HG03139 (cell line): ENCODE measurements around the gene RAB11A.
A peak's percentile ranks its signal among the peaks of the same experiment; 100 is the strongest.

Experiments used
- ATAC-seq: cut with Tn5 transposase; IDR thresholded peaks from one replicate; pipeline ENCODE4 v1.9.1; 2021; ENCODE audit not compliant: unreplicated experiment

The RAB11A gene

DNA sequence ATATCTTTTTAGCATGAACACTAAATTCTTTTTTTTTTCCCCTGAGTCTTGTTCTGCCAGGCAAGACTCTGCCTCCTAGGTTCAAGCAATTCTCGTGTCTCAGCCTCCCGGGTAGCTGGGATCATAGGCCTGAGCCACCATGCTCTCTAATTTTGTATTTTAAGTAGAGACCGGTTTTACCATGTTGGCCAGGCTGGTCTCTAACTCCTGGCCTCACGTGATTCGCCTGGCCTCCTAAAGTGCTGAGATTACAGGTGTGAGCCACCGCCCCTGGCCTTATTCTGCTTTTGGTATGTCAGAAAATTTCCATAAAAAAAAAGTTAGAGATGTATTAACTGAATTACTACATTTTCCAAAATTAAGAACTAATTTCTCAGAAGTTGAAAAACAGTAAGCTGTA, 14.3 kb downstream of the RAB11A start:
- ATAC-seq: no peak

DNA sequence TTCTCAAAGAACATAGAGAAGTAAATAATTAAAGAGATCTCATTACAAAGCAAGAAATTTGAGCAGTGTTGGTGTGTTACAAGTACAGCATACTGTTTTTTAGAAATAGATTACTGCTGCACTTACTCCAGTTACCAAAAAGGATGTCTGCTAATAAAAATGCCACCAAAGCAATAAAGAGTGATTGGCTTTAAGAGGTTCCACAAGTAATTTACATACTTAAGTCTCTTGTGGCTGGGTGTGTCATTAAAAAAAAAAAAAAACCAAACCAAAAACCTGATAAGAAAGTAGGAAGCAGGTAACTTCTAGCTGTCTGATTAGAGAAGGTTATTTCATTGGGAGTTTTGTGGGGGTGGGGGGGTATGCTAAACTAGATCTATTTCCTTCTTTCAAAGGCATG, 15.2 kb downstream of the RAB11A start:
- ATAC-seq: no peak

DNA sequence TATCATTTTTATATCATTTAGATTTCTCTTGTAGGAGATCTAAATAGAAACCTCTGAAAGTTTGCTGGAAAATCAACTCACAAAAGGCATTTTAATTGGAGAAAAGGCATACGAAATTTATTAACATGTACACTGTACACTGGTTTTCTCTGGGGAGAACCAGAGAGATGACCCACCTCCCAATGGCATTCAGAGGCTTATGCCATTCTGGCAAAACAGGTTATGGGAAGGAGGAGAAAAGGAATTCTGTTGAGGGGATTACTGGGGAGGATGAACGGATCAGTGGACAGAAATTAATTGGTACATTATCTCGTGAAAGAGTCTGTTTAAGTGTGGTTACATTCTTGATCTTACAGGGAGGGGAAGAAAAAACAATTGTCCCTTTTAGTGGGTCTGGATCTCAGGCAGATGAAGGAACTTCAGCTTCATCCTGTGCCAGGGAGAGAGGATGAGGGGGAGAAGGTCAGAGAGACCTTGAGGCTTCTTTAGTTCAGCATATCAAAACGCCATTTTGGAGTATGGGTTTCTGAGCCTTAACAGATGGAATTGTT, 16.5 kb downstream of the RAB11A start:
- ATAC-seq: no peak

DNA sequence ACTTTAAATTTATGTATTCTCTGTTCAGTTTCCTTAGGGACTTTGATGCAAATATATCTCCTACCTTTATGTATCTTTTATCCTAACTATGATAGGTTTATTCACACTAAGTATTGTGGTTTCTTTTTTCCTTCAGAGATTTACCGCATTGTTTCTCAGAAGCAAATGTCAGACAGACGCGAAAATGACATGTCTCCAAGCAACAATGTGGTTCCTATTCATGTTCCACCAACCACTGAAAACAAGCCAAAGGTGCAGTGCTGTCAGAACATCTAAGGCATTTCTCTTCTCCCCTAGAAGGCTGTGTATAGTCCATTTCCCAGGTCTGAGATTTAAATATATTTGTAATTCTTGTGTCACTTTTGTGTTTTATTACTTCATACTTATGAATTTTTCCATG, 18.3 kb downstream of the RAB11A start:
- ATAC-seq: no peak

DNA sequence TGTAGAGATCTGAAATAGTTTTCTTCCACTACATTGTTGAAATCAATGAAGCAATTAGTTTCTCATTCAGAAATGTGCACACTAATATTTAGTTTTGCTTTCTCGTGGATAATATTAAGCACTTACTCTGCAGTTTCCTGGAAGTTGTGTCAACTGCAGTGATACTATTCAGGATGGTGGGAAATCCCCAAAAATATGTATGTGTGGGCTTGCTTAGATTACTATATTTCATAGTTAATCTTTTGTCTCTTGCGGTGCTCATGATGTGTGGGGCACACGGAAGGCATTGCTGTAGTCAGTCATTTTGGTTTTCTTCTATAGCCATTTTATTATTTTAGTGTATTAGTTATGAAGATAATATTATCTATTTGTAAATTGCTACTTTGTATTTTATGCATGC, 19.7 kb downstream of the RAB11A start:
- ATAC-seq: no peak

DNA sequence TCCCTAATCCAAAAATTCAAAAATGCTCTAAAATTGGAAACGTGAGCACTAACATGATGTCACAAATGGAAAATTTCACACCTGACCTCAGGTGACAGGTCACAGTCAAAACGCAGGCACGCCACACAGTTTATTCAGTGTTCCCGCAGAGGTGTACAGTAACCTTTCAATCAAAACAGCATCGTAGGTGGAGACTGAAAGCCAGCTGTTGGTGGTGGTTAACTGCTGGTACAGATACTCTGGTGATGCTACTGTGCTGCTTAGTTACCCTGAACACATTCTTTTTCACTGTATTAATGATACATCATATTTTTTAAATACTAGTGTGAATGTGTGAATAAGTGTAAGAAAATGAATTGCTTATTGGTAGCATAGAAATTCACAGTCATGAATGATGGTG, 23.8 kb downstream of the RAB11A start:
- no peak for ATAC-seq

DNA sequence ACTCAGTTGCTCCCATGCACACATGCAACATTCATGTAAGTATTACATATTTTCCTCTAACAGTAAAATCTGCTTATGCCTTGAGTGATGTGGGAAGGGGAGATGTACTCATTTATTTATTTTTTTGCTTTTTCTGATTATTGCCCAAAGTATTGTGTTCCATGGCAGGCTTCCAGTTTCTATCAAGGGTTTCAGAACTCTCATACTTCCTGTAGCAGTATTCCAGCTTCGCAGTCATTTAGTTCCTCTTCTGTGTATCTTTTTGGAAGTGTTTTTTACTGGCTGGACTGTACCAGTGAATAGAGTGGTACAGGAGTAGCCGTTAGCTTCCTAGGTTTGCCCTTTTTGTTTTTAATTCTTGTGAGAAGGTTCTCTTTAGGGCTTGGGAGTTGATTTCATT, 26.9 kb downstream of the RAB11A start:
- ATAC-seq: no peak

DNA sequence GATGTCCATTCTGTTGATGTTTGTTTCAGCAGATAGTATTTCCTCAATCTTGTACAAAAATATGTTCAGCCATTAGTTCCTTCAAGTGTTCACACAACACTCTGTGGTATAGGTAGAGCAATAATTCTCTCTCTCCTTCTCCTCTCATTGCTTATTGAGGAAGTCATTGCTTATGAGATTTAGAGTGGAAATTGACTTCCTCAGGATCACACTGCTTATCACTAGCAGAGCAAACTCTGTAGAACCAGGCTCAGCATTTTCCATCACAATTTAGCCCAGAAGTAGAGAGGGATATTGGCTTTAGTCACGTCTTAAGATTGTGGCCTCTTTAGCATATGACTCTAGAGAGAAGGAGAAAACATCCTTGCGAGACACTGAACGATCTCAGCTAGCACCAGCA, 31.2 kb downstream of the RAB11A start:
- no peak for ATAC-seq

DNA sequence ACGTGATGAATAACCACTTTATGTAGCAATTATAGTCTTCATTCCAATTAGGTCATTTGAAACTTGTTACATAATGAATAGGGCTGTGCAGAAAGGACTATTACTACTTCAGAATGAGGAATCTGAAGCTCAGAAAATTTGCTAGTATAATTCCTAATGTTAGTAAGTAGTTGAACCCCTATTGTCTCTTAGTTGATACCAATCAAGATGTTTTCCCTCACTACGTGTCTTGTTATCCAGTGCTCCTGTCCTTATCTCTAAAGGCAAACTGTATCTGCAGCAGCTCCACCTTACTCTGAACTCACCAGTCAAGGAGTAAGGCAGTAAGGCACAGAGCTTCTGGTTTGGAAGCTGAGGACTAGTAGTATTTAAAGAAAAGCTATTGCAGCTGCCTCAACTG, 32.0 kb downstream of the RAB11A start:
- ATAC-seq: no peak

DNA sequence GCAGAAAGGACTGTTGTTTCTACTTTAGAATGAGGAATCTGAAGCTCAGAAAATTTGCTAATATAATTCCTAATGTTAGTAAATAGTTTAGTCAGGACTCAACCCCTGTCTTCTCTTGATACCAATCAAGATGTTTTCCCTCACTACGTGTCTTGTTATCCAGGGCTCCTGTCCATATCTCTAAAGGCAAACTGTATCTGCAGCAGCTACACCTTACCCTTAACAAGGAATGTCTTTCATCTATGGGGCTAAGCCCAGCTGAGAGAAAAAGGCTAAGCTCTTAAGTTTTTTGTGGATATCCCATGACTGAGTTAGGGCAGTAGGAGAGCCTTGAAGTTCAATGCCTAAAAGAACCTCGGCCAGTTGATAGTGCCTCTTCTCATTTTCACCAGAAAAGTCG, 32.5 kb downstream of the RAB11A start:
- ATAC-seq: no peak

DNA sequence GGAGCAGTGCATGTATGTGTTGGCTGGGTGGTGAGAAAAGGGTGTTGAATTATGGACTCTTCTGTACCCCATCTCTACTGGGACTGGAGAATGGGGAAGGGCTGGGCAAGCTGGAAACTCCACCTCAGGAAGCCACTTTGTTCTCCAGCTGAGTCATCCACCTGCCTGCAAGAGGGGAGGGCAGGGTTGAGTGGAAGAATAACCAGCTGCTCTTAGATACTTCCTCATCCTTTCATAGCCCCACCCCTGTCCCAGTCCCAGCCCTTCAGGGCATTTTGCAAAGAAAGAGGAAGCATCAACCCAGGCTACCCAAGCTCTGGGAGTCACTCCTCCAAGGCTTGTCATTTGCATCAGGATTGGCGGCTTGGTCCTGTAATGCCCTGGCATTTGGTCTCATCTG, 33.1 kb downstream of the RAB11A start:
- peak; percentile 72 for ATAC-seq

DNA sequence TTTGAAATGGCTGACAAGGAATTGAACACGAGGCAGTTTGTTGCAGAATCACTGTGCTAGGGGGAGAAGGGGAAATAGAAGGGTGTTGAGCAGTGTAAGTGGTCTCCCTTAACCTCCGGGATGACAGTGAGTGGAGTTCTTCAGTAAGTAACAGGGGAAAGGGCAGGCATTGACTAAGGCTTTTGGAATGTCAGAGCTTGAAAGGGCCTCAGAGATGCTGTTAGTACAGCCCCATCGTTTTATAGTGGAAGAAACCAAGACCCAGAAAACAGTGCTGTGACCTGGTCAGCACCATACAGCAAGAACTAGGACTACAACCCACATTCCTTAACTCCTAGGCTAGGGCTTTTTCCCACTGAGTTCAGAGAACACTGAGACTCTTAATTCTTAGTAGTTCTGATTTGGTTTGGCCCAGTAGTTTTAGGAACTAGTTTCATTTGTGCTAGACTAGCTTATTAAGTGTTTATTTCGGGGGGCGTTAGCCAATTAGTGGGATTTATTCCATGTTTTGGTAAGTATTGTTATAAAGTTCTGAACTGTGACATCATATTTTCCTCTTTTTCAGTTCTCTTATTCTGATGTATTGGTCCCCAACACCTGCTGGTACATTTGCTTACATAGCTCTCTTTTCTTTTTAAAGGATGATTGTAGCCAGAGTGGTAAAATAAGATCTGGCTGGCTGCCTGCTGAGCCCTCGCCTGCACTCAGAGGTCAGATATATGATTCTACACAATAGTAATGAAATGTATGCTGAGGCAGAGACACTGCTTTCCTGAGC, 34.2 kb downstream of the RAB11A start:
- ATAC-seq: no peak

DNA sequence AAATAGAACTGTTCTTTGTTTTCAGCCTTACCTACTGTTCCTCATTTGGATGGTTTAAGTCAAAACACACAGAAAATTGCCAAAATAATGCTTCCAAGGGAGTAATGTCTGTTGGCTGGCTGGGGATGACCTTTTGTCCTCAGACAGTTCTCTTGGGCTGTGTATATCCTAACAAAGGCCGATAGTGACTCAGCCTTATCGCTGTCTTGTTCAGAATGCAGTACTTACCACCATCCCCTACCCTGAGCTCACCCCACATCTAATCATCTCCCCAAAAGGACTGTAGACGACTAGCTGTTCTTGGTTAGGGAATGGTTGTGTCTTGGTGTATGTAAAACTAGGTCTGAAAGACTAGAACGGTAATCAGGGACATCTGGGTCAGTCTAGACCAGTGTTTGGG, 35.0 kb downstream of the RAB11A start:
- no peak for ATAC-seq

DNA sequence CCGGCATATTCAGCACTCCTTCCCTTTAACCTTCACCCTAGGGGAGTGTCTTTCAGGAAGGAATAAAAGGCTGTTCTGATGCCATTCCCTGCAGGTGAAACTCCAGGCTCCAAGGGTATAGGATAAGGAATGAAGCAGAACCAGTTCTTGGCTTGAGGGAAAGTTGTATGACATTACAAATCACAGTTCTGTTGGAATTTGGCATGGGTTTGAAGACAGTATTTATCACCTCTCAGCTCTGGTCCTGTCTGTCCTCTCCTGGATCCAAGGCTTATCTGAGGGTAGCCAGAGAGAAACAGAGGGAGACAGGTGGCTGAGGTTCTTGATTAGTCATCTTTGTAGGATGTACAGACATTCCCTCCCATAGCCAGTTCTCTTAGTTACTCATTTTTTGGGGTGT, 37.1 kb downstream of the RAB11A start:
- no peak for ATAC-seq

DNA sequence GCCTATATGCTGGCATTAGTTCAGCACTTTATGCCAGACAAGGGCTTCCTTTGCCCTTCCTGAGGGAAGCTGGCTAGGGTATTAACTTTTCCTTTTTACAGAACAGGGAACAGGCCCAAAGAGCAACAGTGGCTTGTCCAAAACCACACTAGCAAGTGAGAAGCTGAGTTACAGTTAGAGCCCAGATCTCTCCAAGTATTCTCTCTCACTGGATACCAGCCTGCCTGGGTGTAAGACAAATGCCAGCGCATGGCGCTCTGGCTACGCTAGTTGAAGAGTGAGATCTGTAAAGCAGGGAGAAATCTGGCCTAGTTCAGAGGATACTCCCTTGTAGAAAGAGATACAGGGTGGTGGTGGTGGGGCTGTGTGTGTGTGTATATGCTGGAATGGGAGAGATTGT, 38.4 kb downstream of the RAB11A start:
- no peak for ATAC-seq

DNA sequence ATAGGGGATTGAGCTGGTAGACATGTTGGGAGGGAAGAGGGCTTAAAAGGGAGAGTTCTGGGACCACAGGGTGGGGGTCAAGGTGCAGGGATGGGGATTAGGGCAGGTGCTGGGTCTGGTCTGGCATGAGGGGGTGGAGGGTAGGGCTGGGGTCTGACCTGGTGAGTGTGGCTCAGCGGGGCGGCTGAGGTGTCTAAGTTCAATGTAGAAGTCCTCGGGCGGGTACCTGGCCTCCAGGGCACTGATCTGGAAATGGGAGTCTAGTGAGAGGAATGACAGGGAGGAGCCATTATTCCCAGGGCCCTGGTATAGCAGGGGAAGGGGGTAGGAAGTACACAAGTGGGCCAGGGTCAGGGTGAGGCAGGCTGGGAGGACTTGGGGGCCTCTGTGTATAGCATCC, 39.6 kb downstream of the RAB11A start:
- no peak for ATAC-seq

DNA sequence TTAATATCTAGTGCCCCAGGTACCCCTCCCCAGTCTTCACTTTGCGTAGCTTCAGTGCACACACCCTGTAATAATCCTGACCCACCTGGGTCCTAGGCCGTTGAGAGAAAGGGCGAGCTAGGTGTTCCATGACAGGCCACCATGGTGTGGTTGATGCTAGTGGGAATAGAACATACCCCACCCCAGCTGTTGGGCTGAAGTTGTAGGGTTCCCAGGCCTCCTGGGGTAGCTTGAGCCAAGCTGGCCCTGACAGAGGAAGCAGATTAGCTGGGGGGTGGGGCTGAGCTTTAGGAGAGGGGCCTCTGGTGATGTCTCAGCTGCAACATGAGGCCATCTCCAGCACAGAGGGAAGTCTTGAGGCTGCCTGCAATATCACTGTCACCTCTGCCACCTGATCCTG, 40.5 kb downstream of the RAB11A start:
- ATAC-seq: no peak

DNA sequence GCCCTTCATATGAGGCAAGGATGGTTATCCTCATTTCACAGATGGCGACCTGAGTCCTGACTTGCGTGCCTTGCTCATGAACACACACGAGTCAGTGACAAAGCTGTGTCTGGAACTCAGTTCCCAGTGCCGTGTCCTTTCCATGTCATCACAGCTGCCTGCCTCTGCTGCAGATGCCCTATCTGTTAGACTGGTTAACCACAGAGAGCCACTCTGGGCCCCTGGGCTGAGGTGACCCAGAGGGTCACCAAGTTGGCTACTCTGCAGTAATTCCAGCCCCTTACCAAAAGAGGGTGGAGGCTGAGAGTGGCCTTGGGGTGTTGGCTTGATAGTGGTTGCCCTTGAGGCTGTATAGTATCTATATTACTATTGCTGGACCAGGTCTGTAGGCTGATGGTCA, 41.0 kb downstream of the RAB11A start:
- no peak for ATAC-seq

DNA sequence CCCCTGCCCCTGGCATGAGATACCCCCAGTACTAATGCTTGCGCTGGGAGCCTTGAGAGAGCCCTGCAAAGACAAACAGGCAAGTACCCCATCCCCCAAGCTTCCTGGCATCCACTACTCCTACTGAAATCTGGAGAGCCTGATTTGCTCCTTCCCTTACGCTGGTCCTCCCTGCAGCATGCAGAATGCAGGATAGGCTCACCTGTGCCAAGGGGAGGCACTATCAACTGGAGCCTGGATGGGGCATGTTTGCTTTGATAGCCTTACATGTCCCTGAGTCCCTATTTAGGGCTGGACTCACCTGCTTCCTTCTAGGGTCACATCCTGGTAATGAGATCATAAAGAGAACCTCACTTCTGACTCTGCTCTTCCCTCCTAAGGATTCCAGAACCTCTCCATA, 42.9 kb downstream of the RAB11A start:
- no peak for ATAC-seq

DNA sequence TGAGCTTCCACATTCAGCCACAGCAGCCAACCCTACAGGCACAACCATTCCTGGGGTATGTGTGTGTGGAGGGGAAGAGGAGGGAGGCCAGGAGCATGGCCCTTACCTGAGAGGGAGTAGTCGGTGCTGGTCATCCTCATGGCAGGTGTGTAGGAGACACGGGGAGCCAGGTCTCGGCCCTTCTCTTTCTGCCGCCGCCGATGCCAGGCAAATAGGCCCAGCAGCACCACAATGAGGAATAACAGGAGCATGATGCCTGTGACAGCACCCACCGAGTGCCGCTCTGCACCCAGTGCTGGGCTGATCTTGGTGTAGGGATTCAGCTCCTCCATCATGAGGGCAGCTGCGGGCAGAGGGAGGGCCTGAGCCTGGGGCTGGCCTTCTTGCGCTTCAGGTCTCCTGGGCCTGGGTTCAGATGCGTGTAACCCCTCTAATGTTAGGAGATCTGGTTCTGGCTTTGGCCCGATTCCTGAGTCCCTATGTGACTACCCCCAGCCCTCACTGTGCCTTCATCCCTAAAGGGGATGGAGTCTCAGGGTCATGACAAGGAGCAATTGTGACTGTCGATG, 44.4 kb downstream of the RAB11A start:
- no peak for ATAC-seq

DNA sequence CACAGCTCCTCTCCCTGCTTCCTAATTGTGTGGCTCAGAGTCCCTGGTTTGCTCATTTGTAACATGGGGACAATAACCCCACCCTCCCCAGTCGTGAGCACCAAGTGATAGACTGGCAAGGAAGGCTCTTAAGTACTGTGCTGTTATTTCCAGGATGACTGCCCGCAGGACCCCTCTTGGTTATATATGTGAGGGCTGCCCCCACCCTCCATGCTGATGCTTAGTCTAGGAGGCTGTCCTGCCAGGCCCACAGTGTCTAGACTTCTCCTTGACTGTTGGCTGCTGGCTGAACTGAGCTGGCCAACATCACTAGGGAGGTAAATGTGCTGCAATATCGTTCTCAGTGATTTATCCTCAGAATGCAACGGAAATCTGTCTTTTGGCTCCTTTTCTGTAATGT, 45.1 kb downstream of the RAB11A start:
- no peak for ATAC-seq

DNA sequence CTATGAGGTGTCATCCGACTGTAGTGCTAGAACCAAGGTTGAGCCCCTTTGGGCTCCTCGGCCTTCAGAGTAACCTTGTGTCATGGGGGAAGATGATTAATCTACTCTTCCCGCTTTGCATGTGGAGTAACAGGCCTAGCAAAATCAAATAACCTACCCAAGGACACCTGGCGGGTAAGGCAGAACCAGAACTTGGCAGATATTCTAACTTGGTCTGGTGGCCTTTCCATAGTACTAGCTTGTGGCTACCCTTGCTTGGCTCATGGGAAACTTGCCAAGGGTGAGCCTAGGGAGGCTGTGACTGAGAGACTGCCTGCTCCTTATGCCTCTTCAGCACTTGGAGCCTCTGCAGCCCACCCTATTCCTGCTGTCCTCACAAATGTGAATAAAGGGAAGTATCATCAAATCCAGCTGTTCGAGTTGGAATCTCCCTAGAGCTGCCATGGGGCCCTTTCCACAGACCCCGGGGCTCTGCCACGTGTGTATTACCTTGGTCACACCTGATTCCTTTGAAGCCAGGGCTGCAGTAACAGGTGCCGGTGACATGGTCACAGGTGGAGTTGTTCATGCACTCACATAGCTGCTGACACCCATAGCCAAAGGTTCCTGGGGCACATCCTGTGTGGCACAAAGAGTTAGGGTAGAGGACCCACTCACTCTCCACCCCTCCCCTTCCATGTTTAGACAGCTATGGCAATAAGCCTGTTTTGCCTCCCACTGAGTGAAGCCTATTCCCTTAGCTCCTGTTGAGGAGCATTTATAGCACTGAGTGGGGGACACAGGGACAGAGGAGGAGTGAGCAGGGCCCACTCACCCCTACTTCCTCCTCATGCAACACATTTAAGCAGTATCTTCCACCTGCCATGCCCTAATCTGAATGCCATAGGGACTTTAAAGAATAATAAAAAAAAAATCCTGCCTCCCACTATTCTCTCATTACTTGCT, 46.0 kb downstream of the RAB11A start:
- ATAC-seq: no peak
